CD4-positive, alpha-beta T cell treated with Interleukin-6 for 4 hours (primary cell): ENCODE data around the gene CCDC34.

Source experiments
- DNase-seq: peaks from one replicate; pipeline ENCODE4 v3.0.0-alpha.2; 2020; ENCODE audit warnings: mixed read lengths

Gene CCDC34

DNA sequence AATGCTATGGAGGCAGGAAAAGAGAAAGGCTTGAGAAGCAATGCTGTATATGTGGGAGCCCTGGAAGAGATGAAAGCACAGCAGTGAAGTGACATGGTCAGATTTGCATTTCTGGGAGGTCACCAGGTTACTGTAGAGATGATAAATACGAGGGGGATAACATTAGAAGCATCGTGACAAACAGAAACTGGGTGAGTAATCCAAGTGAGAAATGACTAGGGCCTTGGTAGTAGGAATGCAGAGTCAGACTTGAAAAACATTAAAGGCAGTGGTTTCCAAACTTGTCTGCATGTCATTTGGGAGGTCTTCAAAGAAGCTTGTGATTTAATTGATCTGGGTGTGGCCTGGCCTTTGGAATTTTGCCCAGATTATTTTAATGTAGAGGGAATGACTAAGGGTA is 43.9 kb downstream of the CCDC34 start:
- DNase-seq = no peak

DNA sequence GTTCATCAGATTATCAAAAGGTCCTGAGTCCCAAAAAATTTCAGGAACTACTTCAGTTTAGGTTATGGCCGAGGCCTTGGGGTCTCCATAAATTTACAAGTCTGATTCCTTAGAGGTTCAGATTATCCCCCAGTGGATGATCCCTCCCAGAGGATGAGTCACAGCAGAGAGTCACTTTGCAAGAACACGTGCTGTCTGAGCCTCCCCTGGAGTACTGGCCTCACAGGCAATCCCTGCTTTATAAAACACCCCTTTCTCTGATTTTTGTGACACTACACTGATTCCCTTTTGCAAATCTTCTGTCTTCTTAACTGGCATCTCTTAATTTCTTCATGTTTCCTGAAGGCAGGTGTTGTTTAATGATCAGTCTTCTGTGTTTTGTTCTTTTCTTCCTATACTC is 45.3 kb downstream of the CCDC34 start:
- no peak for DNase-seq

DNA sequence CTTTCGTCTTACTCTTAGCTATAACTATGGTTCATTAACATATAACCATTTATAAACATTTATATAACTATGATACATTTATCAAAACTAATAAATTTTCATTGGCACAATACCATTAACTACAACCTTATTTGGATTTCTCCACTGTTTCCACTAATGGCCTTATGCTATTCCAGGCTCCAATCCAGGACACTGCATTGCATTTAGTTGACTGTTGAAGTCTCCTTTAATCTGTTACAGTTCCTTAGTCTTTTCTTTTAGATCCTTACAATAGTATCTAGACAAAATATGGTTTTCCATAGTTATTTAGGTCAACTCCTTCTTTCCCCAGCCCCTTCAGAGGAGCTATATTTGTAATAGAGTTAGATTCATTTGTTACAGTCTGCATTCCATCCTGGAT is 47.2 kb downstream of the CCDC34 start:
- DNase-seq = no peak

DNA sequence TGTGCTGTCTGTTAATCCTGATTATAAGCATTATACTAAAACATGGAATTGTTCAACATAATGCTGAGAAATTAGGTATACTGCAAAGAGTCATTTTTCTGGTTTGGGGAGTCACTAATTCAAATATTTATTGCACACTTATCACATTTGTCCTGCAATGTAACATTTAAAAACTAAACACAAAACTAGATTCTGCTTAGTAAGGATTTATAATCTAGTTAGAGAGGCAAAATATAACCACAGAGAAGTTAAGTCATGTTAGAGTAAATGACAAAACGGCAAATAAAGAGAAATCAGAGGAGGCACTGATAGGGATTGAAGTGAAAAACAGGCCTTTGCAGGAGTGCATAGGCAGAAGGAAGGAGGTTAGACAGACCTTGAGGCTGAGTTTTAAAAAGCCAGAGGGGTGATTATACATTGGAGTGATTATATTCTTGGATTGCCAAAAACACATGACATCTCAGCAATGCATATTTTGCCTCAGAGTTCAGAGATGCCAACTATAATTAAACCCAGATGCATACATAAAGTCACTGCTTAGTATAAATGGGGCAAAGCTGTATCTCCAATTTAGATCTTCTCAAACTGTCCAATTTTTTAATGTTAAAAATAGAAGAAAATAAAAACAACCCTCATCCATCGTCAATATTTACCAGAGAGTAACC is 49.7 kb downstream of the CCDC34 start:
- DNase-seq = no peak

DNA sequence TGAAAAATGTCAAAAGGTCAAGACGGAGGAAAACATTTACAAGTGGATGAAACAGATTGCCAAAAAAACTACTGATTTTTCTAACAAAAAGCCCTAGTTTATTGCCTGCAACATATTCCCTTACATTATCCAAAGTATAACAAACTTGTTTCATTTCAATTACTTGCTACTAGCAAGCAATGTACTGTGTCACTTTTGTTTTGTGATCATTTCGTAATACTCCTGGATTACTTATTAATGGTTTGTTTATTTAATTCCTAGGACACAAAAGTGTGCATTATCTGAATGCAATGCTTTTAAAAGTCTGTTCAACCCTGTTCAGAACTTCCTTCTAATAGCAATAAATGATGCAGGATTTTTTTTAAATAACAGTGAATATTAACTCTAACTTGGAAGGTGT is 50.9 kb downstream of the CCDC34 start:
- no peak for DNase-seq

DNA sequence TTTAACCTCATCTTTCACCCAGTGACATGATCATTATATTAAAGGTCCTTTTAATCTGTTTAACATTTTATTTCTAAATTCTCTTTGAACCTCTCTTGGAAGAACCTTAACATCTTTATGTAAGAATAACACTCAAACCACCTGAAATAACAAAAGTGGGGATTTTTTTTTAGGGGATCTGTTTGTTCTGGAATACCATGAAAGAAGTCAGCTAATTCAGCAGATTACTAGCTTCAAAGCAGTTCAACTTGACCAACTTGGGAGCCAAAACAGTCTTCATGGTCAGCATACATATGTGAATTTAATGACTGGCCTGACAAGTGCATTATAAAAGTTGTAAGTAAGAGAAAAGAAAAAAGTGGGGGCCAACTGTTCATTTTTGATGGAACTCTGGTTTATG is 52.3 kb downstream of the CCDC34 start:
- no peak for DNase-seq

DNA sequence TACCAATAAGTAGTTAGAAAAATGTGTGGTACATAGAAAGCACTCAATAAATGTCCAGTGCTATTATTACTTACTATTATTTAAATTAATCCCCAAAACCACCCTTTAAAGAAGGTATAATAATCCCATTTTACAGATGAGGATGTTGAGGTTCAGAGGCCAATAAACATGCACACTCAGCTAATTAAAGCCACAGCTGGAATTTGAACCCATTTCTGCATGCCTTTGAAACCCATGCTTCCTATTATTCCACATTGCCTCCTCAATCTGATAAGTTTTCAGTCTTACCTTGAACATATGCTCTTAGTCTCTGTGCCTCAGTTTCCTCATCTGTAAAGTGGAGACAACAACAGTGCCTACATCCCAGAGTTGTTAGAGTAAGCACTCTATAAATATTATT is 52.8 kb downstream of the CCDC34 start:
- DNase-seq = no peak

DNA sequence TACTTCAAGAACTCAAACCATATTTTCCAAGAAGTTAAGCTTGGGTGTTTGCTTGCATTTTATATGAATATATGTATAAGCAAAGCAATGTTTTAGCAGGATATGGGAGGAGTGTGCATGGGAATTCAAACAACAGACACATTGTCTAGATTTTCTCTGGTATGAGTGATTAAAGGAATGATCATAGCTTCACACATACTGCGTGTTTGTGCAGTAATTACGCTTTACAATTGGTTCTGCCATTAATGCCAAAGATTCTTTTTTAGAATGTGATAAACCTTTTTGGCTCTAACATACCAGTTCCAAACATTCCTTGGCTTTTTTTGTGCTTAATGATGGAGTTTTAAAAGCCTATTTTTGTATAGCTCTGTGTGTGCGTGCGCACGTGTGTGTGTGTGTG is 54.0 kb downstream of the CCDC34 start:
- no peak for DNase-seq

DNA sequence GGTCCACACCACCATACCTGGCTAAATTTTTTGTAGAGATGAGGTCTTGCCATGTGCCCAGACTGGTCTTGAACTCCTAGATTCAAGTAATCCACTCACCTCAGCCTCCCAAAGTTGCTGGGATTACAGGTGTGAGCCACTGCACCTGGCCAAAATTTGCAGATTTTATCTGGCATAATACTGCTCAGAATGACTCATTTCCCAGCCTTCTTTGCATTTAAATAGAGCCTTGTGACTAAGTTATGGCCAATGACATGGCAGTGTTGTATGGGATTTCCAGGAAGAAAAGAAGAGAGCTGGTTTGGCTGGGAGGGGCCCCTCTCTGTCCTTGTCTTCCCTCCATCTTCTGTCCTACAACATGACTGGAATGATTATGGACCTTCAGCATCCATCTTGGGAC is 55.8 kb downstream of the CCDC34 start:
- no peak for DNase-seq

DNA sequence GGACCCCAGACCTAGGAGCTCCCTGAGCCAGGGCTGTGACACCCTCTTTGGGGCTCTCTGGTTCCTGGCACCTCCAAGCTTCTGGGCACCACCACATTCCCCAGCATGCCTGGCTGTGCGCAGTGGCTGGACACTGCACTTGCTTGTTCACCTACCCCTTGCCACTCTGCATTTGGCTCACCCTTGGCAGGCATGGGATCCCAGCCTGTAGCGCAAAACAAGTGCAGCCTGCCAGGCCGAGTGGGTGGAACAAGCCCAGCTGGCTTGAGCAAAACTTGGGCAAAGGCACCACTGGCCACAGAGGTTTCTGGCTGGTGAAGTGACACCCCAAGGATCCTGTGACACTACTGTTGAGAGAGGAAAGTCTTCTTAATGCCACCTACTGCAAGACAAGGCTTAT is 57.3 kb downstream of the CCDC34 start:
- DNase-seq = no peak

DNA sequence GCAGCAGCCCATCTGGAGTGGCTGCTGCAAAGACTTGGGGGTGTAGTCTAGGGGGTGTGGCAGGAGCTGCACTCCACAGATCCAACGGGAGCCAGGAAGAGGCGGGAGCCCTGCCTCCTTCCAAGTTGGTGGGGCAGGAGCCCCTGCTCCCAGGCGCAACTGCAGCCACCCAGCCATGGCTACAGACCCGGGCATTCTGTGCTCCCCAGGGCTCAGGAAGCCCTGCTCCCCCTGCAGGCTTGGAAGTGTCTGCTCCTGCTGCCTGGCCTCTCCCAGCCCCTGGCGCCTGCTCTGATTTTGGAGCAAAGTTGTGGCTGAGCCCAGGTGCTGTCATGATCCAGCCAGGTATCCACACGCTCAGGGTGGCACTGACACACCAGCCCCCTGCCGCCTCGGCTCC is 58.5 kb downstream of the CCDC34 start:
- DNase-seq = no peak

DNA sequence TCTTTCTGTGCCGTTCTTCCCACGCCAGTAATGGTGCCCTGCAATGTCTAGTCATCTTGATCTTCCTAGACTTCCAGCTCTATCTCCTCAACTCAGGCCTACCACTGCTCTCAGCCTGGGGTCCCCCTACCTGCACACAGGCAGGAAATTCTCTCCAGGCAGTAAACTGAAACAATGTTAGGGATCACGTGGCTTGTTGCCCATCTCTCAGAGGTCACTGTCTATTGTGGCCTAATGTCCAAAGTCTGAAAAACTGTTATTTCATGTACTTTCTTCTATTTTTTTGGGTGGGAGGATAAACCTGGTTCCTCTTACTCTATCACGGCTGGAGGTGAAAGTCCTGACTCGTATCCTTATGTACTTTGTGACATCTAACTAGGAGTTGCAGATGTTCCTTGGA is 59.1 kb downstream of the CCDC34 start:
- no peak for DNase-seq

DNA sequence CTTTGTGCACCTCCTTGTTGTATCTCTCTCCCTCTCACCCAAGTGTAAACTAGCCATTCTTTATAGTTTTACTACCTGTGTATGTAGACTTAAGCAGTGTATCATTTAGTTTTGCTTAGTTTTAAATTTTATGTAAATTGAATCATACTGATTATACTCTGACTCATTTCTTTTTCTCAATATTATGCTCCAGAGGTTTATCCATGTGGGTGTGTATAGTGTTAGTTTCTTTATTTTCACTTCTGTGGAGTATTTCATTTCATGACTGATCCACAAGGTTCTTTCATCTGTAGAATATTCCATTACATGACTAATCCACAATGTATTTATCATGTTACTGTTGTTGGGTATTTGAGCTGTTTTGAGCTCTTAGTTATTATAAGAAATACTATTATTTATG is 62.0 kb downstream of the CCDC34 start:
- DNase-seq = no peak

DNA sequence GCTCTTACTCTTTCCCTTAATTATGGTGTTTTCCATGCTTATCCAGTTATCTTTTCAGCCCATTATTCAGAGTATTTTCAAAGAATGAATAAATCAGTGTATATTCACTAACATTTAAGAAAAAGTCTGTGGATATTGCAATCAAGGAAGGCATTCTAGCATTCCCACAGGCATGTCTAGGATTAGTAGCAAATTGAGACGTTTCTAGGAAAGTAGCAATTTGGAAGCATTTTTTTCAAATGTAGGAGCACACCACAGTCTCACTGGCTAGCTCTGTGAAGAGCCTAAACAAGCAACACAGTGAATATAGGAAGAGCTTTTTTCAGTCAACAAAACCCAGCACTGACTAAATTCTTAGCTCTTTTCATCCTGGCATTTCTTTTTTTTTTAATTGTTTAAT is 65.4 kb downstream of the CCDC34 start:
- no peak for DNase-seq

DNA sequence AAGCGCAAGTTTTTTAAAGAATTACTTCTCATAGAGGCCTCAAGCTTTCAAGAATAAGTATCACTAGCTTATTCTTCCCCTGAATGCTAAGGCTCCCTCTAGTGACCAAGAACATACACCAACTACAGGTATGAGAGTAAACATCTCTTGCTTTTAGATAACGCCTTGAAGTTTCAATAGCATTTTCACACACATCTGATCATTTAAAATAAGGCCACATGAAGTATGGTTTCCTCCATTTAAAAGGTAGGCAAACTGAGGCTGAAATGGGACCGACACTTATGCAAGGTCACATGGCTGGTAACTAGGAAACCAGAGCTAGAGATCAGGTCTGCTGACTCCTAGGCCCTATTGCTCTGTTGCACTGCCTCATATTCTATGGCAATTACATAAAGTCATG is 66.5 kb downstream of the CCDC34 start:
- no peak for DNase-seq

DNA sequence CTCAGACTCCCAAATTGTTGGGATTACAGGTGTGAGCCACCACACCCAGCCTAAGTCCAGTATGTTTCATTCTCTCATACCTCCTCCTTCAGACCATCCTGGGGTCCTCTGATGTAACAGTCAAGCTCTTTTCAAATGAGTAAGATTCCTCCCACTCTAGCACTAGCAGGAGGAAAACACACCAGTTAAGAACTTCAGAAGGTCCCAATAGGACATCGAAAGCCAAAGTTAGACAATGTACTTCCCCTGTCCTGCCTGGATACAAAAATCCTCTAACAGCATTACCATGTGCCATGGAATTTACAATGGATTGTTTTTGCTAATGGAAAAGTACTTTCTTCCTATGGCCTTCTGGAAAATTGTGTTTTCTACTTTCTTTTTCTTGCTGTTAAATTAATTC is 67.1 kb downstream of the CCDC34 start:
- no peak for DNase-seq

DNA sequence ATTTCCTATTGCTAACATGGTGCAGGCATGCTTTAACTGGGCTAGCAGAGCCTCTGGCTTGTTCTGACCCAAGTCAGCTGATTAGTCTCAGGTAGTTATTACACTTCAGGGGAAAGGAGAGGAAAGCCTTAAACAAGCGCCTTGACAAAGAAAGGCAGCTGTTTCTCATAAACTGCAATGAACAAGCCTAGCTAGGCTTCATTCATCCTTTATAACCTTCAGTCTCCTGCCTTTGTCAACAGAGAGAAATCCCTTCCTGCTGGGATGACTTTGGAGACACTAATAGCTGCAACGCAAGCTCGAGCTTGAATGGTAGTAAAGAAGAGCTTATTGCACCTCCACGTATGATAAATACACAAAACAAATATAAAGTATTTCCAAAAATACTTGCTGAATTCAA is 68.4 kb downstream of the CCDC34 start:
- no peak for DNase-seq

DNA sequence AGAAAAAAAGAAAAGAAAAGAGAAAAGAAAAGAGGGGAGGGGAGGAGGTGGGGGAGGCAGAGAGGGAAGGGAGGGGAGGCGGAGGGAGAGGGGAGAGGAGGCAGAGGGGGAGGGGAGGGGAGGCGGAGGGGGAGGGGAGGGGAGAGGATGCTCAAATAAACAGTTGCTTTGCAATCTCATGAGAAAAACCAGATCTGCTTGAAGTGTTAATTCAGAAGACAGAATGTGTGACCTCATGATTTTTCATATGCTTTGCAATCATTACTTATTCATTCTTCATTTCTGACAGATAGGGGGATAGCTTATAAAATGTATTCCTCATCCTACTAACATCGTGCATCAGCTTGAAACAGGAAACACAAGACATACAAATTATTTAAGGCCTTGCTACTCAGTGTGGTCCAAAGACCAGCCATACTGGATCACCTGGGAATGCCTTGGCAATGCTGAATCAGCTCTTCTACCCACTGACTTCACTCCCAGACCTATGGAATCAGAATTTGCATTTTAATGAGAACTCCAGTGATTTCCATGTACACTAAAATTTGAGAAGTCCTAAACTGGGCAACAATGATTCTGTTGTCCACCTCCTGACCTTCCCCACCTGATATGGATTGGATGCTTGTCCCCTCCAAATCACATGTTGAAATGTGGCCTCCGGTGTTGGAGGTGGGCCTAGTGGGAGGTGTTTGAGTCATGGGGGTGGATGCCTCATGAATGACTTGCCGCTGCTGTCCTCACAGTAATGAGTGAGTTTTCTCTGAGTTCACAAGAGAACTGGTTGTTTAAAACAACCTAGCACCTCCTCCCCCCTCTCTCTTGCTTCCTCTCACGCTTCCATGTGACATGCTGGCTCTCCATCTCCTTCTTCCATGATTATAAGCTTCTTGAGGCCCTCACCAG is 69.2 kb downstream of the CCDC34 start:
- no peak for DNase-seq

DNA sequence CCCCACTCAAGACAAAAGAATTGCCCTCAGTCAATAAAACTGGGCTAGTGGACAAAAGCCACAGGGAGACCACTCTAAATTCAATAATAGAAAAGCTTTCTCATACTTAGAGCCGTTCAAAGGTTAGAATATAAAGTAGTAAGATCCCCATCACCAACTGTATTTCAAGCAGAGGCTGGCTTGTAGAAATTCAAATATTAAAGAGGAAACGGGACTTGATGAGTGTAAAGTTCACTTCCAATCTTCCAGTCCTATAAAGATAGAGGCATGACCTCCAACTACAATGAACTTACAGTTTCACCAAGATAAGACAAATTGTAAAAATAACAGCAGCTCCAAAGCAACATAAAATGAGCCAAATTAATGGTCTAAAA is 70.4 kb downstream of the CCDC34 start:
- no peak for DNase-seq

DNA sequence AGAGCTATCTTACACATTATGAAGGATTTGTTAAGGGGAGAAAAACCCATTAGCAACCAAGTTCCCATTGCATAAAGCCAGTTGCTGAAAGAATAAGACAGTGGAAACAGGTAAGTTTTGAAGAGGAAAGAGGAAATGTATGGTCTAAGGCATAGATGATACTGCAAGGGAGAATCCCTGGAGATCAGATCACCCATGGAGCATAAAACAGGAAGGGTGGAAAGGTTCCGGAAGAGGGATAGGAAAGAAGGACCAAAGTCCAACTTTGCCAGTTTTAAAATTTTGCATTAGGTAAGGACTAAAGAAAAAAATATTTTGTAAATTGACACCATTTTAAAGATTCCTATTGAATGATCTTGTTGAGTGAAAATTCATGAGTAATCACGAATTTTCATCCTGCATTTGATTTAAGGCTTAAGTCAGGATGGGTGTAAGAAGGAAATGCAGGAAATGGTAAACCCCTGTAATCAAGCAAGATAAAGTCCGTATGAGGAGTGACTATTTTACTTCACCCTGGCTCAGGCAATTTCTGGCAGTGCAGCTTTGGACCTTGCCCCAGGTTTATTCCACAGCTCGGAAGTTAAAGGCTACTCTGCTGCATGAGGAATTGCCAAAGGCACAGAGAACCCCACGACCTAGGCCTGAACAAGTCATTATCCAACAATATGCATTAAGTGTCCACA is 70.9 kb downstream of the CCDC34 start:
- no peak for DNase-seq

DNA sequence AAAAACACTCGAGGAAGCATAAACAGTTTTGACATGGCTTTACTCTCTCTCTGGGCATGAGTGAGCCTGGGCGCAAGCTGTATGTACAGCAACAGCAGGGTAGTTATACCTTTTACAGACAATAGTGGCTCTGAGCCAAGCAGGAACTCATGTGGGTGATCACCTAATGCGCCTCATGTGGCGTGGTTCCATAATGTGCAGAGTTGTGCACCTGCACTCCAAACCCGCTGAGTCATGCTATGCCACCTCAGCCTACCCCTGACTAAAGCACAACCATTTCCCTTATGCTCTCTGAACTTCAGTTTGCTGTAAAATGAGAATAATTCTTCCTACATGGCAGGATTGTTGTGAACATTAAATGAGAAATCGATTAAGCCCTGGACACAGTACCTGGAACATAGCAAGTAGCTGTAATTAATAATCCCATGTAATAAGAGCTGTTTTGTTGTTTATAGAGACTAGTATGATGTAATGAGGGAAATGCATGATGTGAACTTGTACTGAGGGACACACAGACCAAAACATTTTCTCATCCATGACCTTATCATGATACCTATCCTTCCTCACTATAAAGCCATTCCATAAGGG is 71.6 kb downstream of the CCDC34 start:
- no peak for DNase-seq

DNA sequence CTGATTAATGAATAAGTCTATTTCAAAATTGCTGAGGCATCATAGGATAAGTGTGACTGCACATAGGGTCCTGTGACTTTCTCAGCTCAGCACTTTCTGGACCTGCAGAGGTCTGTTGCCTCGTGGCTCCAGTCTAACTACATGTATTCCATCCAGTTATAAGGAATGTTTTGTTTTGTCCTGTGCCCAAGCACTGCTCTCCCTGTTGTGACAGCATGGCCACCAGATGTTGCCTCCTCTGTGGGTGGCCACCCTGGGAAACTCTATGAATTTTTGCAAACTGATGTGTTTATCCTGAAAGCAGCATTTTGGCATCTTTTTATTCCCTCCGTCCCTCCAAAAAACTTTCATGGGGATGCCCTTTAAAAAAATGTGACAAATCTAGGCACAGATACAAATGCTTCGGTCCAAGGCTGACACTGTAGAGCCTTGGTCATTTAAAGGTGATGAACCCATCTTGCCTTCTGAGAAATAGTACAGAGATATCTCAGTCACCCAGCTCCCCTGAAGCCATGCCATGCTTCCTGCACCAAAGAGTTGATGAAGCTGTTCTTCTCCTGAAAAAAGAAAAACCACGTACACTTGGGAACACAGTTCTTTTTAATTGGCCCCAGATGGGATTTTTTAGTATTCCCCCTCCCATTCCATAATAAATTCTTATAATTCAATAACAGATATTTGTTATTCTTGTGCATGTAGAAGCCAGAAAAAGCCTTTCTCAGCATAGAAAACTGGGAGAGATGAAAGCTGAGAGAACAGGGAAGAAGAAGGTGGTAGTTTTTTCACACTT is 72.6 kb downstream of the CCDC34 start:
- no peak for DNase-seq
